BE2C (cell line): ENCODE data around the gene NPHP1.
"Not testable (repeated sequence)": the region's sequence is repeated elsewhere in the genome, so short reads cannot be mapped to it uniquely, and the experiment has no call there.

Experiments used
- DNase-seq: peaks from one replicate; pipeline ENCODE4 v3.0.0-alpha.2; 2020
- H3K27me3 ChIP-seq: fragments of 250-450 bp; sonication (Bioruptor Pico); 2 replicates; pipeline ENCODE4 v1.5.1; 2020; ENCODE audit warnings: mild to moderate bottlenecking
- H3K36me3 ChIP-seq: fragments of 250-450 bp; sonication (Bioruptor Pico); 2 replicates; pipeline ENCODE4 v1.5.1; 2020; ENCODE audit warnings: mild to moderate bottlenecking
- H3K4me1 ChIP-seq: fragments of 250-450 bp; sonication (Bioruptor Pico); 2 replicates; pipeline ENCODE4 v1.5.1; 2020
- H3K4me3 ChIP-seq: 2 replicates; pipeline ENCODE4 v1.5.1; 2011; ENCODE audit warnings: low read depth, low read length
- H3K9me3 ChIP-seq: fragments of 250-450 bp; sonication (Bioruptor Pico); 2 replicates; pipeline ENCODE4 v1.5.1; 2020
- TF ChIP-seq, protein P1 (sequence below): IDR thresholded peaks from 2 replicates; pipeline ENCODE4 v1.5.1; 2012; ENCODE audit warnings: mild to moderate bottlenecking, low read depth, low read length

NPHP1 gene

DNA sequence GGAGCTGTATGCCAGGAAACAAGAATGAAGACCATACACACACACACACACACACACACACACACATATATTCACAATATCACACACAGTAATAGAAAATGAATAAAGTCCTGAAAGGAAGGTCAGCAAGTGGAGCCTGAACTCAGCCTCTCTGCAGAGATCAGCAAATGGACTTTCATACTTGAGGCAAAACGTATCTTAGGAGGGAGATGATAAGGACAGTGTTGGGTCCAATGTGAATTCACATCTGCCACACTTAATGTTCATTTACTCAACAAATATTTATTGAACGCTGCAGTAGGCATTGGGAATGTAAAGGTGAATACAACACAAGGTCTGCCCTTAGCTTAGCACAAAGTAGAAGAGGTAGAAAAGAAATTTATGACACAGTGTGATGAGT lies 10.3 kb upstream of the NPHP1 start:
- TF ChIP-seq, protein P1, sequence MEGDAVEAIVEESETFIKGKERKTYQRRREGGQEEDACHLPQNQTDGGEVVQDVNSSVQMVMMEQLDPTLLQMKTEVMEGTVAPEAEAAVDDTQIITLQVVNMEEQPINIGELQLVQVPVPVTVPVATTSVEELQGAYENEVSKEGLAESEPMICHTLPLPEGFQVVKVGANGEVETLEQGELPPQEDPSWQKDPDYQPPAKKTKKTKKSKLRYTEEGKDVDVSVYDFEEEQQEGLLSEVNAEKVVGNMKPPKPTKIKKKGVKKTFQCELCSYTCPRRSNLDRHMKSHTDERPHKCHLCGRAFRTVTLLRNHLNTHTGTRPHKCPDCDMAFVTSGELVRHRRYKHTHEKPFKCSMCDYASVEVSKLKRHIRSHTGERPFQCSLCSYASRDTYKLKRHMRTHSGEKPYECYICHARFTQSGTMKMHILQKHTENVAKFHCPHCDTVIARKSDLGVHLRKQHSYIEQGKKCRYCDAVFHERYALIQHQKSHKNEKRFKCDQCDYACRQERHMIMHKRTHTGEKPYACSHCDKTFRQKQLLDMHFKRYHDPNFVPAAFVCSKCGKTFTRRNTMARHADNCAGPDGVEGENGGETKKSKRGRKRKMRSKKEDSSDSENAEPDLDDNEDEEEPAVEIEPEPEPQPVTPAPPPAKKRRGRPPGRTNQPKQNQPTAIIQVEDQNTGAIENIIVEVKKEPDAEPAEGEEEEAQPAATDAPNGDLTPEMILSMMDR = no peak
- no peak for DNase-seq
- Histone ChIP-seq H3K4me3 (no peak overlapping the region), H3K9me3 (no peaks in the 10 kb centered on the region), H3K36me3 (no peaks in the 10 kb centered on the region), H3K27me3 (no peaks in the 10 kb centered on the region), H3K4me1 (no peaks in the 10 kb centered on the region)

DNA sequence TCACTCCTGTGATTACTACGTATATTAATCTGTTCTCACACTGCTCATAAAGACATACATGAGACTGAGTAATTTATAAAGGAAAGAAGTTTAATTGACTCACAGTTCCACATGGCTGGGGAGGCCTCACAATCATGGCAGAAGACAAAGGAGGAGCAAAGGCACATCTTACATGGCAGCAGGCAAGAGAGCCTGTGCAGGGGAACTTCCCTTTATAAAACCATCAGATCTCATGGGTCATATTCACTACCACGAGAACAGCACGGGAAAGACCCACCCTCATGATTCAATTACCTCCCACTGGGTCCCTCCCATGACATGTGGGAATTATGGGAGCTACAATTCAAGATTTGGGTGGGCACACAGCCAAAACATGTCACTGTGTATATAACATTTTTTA lies 8.7 kb upstream of the NPHP1 start:
- not testable (repeated sequence) for H3K36me3 ChIP-seq, H3K27me3 ChIP-seq, DNase-seq, H3K9me3 ChIP-seq, H3K4me3 ChIP-seq, H3K4me1 ChIP-seq

DNA sequence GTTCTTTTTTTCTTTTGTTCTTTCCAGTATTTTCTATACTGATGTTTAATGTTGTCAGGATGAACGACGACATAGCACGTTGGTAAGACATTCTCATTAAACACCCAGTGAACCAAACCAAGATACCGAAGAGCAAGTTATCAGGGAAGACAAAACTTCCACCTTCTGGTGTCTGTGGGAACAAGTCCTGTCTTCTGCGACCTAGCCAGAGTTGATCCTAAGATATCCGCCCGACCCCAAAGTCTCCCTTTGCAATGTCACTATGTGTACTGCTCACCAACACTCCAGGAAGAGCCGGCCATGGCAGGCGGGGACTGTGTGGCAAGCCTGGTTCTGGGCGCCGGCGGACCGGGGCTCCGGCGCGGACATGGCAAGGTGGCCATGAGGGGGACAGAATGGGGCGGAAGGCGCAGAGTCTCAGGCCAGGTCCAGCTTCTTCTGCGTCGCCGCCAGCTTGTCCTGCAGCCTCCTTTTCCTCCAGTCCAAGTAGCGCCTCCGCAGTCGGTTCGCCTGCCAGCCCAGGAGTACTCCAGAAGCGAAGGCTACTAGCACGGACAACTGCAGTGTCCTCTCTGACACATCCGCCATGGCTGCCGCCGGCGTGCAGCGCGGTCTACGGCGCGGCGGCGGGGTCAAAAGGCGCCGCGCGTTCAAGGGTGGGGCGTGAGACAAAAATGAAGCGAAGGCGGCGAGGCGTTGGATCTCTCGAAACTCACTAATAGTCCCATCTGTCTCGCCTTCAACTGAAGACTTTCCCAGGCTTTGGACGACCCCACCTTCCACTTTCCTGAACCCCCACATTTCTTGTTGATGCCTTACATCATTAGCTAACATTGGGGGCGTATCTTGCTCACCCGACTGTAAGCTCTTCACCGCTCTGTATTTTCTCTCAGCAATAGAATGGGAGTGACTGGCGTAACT lies 7.4 kb upstream of the NPHP1 start, which contains the start of gene MTLN:
TSS of gene MTLN (minus strand) at position 610 of the 921 bp plus-strand sequence. CDS start at position 588, 22 bp downstream.
- Histone ChIP-seq H3K4me1 (no peaks in the 10 kb centered on the region), H3K27me3 (no peaks in the 10 kb centered on the region), H3K4me3 (peak within 1 kb of the TSS; percentile 78), H3K36me3 (no peaks in the 10 kb centered on the region), H3K9me3 (no peaks in the 10 kb centered on the region)
- DNase-seq = peak; percentile 42
- TF ChIP-seq, protein P1 = no peak

DNA sequence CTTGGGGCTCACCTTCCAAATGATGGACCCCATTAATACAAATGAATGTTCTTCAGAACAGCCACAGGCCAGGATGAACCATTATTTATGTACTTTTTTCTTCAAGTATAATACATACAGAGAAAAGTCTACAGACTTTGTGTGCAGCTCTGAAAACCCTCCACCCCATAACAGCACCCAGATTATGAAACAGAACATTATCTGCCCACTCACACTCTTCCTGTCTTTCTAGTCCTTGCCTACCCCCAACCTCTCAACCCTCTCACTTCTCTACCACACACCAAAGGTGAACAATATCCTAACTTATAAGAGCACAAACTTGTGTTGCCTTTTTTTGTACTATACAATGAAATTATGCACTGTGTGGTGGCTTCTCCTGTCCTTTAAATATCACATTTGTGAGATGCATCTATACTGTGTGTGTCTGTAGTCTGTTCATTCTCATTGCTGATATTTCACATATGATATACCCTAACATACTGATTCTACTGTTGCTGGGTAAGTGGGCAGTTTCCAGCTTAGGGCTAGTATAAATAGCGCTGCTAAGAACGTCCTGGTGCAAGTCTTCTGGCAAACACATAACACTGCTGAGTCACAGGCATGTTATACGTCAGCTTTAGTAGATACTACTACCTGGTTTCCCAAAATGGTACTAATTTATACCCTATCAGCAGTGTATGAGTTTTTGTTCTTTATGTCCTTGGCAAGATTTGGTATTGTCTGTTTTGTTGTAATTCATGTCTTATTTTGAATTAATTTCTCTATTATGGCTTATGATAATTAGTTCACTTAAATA lies 1.0 kb upstream of the NPHP1 start:
- no peaks in the 10 kb centered on the region for H3K36me3 ChIP-seq
- TF ChIP-seq, protein P1 = no peak
- DNase-seq = no peak
- H3K4me1 ChIP-seq = no peaks in the 10 kb centered on the region
- H3K9me3 ChIP-seq = no peaks in the 10 kb centered on the region
- no peaks in the 10 kb centered on the region for H3K27me3 ChIP-seq
- no peak overlapping the region for H3K4me3 ChIP-seq

DNA sequence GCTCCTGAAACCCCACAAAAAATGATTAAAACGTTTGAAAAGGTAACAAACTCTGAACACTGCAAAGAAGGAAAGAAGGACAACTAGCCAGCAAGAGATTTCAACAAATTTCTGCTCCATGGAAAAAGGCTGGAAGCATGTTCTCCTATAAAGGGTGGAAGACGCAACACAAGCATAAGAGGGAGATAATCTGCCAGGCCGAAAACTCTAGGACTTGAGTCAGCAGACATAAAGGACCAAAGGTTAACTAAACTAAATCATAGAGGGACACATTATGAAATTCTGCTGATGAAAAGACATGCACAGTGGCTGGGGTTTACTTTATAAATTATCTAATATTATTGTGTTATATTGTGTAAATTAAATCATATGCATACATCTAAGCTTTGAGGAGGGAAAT lies 6.8 kb downstream of the NPHP1 start:
- TF ChIP-seq, protein P1 = no peak
- H3K4me1 ChIP-seq = no peaks in the 10 kb centered on the region
- H3K36me3 ChIP-seq = no peaks in the 10 kb centered on the region
- DNase-seq = no peak
- H3K27me3 ChIP-seq = no peaks in the 10 kb centered on the region
- H3K9me3 ChIP-seq = no peaks in the 10 kb centered on the region
- no peak overlapping the region for H3K4me3 ChIP-seq

DNA sequence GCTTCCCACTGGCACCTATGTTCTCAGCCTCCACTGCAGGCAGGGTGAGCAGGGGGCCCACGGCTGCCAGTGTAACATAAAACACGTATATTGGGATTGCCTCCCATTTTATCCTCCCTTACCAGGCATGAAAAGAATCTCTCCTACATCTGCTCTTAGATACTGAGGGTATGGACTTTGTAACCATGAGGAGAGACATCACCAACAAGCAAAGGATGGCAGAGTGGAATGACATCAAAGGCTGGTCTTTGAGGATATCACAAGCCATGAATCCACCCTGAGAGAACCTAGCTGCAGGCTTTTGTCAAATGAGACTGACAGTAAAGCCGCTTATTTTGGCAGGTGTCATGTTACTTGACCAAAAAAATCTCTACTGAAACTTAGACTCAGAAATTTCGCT lies 7.4 kb downstream of the NPHP1 start:
- H3K9me3 ChIP-seq = no peaks in the 10 kb centered on the region
- TF ChIP-seq, protein P1 = no peak
- DNase-seq = no peak
- no peaks in the 10 kb centered on the region for H3K36me3 ChIP-seq
- no peaks in the 10 kb centered on the region for H3K27me3 ChIP-seq
- H3K4me3 ChIP-seq = no peak overlapping the region
- no peaks in the 10 kb centered on the region for H3K4me1 ChIP-seq

DNA sequence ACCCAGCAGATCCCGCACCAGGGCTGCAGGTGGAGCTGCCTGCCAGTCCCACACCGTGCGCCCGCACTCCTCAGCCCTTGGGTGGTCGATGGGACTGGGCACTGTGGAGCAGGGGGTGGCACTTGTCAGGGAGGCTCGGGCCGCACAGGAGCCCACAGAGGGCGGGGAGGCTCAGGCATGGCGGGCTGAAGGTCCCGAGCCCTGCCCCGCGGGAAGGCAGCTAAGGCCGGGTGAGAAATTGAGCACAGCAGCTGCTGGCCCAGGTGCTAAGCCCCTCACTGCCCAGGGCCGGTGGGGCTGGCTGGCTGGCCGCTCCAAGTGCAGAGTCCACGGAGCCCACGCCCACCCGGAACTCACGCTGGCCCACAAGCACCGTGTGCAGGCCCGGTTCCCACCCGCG lies 14.6 kb downstream of the NPHP1 start:
- not testable (repeated sequence) for H3K36me3 ChIP-seq, H3K9me3 ChIP-seq, H3K4me1 ChIP-seq, H3K27me3 ChIP-seq, DNase-seq, H3K4me3 ChIP-seq
